Measurements from ENCODE around the gene ACTG2.

DNA sequence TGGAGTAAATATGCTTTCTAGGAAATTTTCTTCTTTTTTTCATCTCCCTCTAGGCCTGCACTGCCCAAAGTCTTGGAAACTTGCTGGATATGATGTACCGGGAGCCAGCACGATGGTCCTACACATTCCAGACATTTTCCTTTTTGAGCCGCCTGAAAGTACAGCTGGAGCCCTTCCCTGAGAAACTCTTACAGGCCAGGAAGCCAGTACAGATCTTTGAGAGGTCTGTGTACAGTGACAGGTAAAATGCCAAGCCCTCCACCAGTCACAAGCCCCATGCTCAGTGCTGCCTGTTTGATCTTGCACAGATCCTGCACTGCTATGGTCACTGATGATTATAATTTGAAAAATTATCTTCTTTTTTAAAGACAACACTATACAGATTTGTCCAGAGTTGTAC, 53.9 kb downstream of the ACTG2 start:
- TF ChIP-seq RAD21 (IDR thresholded peaks at IDR 0.05) = no peak
- TF ChIP-seq, protein P1, sequence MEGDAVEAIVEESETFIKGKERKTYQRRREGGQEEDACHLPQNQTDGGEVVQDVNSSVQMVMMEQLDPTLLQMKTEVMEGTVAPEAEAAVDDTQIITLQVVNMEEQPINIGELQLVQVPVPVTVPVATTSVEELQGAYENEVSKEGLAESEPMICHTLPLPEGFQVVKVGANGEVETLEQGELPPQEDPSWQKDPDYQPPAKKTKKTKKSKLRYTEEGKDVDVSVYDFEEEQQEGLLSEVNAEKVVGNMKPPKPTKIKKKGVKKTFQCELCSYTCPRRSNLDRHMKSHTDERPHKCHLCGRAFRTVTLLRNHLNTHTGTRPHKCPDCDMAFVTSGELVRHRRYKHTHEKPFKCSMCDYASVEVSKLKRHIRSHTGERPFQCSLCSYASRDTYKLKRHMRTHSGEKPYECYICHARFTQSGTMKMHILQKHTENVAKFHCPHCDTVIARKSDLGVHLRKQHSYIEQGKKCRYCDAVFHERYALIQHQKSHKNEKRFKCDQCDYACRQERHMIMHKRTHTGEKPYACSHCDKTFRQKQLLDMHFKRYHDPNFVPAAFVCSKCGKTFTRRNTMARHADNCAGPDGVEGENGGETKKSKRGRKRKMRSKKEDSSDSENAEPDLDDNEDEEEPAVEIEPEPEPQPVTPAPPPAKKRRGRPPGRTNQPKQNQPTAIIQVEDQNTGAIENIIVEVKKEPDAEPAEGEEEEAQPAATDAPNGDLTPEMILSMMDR (IDR thresholded peaks at IDR 0.05; ENCODE audit: low read depth, low read length, missing input control) = no peak
- TF ChIP-seq REST (IDR thresholded peaks at IDR 0.05) = no peak
- TF ChIP-seq, protein P2, sequence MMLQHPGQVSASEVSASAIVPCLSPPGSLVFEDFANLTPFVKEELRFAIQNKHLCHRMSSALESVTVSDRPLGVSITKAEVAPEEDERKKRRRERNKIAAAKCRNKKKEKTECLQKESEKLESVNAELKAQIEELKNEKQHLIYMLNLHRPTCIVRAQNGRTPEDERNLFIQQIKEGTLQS (IDR thresholded peaks at IDR 0.05) = no peak
